ENCODE data around the gene SECTM1.
"Not testable (repeated sequence)": the region's sequence is repeated elsewhere in the genome, so short reads cannot be mapped to it uniquely, and the experiment has no call there.

DNA sequence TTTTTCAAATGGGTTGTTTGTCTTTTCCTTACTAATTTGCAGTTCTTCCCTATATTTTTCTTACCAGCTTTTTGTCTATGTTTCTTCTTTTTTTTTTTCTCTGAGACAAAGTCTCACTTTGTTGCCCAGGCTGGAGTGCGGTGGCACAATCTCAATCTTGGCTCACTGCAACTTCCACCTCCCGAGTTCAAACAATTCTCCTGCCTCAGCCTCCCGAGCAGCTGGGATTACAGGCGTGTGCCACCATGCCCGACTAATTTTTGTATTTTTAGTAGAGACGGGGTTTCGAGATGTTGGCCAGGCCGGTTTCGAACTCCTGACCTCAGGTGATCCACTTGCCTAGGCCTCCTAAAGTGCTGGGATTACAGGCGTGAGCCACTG is 39.5 kb upstream of the SECTM1 start:
- TF ChIP-seq EZH2phosphoT487 (IDR thresholded peaks at IDR 0.05; ENCODE audit: insufficient read depth, low read depth); EZH2 (IDR thresholded peaks at IDR 0.05; ENCODE audit: insufficient read depth, poor library complexity, severe bottlenecking): not testable (repeated sequence)

Data from GM23248 (cell line).